Measurements from ENCODE around the gene RIOK1.

The RIOK1 gene

GRCh38 chr6:7409740-7410139 lies 20.1 kb downstream of the RIOK1 start:
- DNase-seq (ENCODE audit: low read depth in 2 of 2): no peak

- no peak for DNase-seq (ENCODE audit: low read depth in 2 of 2)
These were observed 21.2 kb downstream of the RIOK1 start for GRCh38 chr6:7410851-7411250.

- DNase-seq (ENCODE audit: low read depth in 2 of 2): no peak
These were observed 21.7 kb downstream of the RIOK1 start for GRCh38 chr6:7411328-7411727.

- no peak for DNase-seq (ENCODE audit: low read depth in 2 of 2)
These were observed 23.7 kb downstream of the RIOK1 start for GRCh38 chr6:7413151-7413823.

GRCh38 chr6:7414811-7415210 lies 25.2 kb downstream of the RIOK1 start:
- DNase-seq (ENCODE audit: low read depth in 2 of 2): no peak

GRCh38 chr6:7417684-7418083 lies 28.1 kb downstream of the RIOK1 start:
- DNase-seq (ENCODE audit: low read depth in 2 of 2): no peak

GRCh38 chr6:7418238-7418905 lies 28.8 kb downstream of the RIOK1 start:
- DNase-seq (ENCODE audit: low read depth in 2 of 2): no peak

- DNase-seq (ENCODE audit: low read depth in 2 of 2): no peak
These were observed 29.5 kb downstream of the RIOK1 start for GRCh38 chr6:7419065-7419464.

- no peak for DNase-seq (ENCODE audit: low read depth in 2 of 2)
These were observed 31.5 kb downstream of the RIOK1 start for GRCh38 chr6:7421066-7421465.

- DNase-seq (ENCODE audit: low read depth in 2 of 2): no peak
These were observed 34.5 kb downstream of the RIOK1 start for GRCh38 chr6:7424058-7424457.

GRCh38 chr6:7424967-7425807 lies 35.6 kb downstream of the RIOK1 start:
- no peak for DNase-seq (ENCODE audit: low read depth in 2 of 2)

- DNase-seq (ENCODE audit: low read depth in 2 of 2): no peak
These were observed 36.2 kb downstream of the RIOK1 start for GRCh38 chr6:7425808-7426190.

- DNase-seq (ENCODE audit: low read depth in 2 of 2): no peak
These were observed 37.0 kb downstream of the RIOK1 start for GRCh38 chr6:7426447-7427169.

GRCh38 chr6:7431313-7431673 lies 41.7 kb downstream of the RIOK1 start:
- no peak for DNase-seq (ENCODE audit: low read depth in 2 of 2)

- no peak for DNase-seq (ENCODE audit: low read depth in 2 of 2)
These were observed 42.2 kb downstream of the RIOK1 start for GRCh38 chr6:7431674-7432390.

- DNase-seq (ENCODE audit: low read depth in 2 of 2): no peak
These were observed 42.9 kb downstream of the RIOK1 start for GRCh38 chr6:7432391-7433120.

- no peak for DNase-seq (ENCODE audit: low read depth in 2 of 2)
These were observed 43.6 kb downstream of the RIOK1 start for GRCh38 chr6:7433121-7433617.

GRCh38 chr6:7434672-7435071 lies 45.1 kb downstream of the RIOK1 start:
- DNase-seq (ENCODE audit: low read depth in 2 of 2): no peak

GRCh38 chr6:7438011-7438410 lies 48.4 kb downstream of the RIOK1 start:
- no peak for DNase-seq (ENCODE audit: low read depth in 2 of 2)

GRCh38 chr6:7439228-7439627 lies 49.6 kb downstream of the RIOK1 start:
- DNase-seq (ENCODE audit: low read depth in 2 of 2): no peak

GRCh38 chr6:7440476-7440875 lies 50.9 kb downstream of the RIOK1 start:
- no peak for DNase-seq (ENCODE audit: low read depth in 2 of 2)

Data from activated CD4-positive, alpha-beta T cell treated with anti-CD3 and anti-CD28 coated beads for 24 hours (primary cell).